22Rv1 (cell line): ENCODE results near the gene KIN.
"Not testable (repeated sequence)": the region's sequence is repeated elsewhere in the genome, so short reads cannot be mapped to it uniquely, and the experiment has no call there.

Source experiments
- H3K27ac ChIP-seq: fragments of 450-650 bp; 2 replicates; pipeline ENCODE4 v1.5.1; 2017
- ZFX ChIP-seq: fragments of 450-650 bp; IDR thresholded peaks from 2 replicates; pipeline ENCODE4 v1.6.1; 2017; ENCODE audit warnings: antibody characterized with exemption, borderline replicate concordance
- TF ChIP-seq, protein P1 (sequence below): fragments of 450-650 bp; IDR thresholded peaks from 2 replicates; pipeline ENCODE4 v1.5.1; 2017; ENCODE audit warnings: mild to moderate bottlenecking

KIN gene

DNA sequence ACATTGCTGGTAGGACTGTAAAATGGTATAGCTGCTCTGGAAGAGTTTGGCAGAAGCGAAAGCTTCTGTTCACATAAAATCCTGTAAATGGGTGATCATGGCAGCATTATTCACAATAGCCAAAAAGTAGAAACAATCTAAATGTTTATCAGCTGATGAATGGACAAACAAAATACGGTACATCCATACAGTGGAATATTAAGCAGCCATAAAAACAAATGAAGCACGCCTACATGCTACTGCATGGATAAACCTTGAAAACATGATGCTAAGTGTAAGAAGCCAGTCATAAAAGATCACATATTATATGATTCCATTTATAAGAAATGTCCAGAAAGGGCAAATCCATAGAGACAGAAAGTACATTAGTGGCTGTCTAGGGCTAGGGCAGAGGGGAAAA, 32.7 kb downstream of the KIN start:
- no peak overlapping the region for H3K27ac ChIP-seq
- TF ChIP-seq ZFX: no peak
- TF ChIP-seq, protein P1, sequence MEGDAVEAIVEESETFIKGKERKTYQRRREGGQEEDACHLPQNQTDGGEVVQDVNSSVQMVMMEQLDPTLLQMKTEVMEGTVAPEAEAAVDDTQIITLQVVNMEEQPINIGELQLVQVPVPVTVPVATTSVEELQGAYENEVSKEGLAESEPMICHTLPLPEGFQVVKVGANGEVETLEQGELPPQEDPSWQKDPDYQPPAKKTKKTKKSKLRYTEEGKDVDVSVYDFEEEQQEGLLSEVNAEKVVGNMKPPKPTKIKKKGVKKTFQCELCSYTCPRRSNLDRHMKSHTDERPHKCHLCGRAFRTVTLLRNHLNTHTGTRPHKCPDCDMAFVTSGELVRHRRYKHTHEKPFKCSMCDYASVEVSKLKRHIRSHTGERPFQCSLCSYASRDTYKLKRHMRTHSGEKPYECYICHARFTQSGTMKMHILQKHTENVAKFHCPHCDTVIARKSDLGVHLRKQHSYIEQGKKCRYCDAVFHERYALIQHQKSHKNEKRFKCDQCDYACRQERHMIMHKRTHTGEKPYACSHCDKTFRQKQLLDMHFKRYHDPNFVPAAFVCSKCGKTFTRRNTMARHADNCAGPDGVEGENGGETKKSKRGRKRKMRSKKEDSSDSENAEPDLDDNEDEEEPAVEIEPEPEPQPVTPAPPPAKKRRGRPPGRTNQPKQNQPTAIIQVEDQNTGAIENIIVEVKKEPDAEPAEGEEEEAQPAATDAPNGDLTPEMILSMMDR: no peak

DNA sequence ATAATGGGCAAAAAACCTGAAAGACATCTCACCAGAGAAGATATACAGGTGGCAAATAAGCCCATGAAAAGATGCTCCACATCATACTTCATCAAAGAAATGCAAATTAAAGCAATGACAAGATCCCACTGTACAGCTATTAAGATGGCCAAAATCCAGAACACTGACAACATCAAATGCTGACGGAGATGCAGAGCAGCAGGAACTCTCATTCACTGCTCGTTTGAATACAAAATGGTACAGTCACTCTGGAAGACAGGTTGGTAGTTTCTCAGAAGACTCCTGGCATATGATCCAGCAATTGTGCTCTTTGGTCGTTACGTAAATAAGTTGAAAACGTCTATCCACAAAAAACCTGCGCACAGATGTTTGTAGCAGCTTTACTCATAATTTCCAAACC, 35.5 kb downstream of the KIN start:
- no peak overlapping the region for H3K27ac ChIP-seq
- TF ChIP-seq ZFX: no peak
- TF ChIP-seq, protein P1: no peak

DNA sequence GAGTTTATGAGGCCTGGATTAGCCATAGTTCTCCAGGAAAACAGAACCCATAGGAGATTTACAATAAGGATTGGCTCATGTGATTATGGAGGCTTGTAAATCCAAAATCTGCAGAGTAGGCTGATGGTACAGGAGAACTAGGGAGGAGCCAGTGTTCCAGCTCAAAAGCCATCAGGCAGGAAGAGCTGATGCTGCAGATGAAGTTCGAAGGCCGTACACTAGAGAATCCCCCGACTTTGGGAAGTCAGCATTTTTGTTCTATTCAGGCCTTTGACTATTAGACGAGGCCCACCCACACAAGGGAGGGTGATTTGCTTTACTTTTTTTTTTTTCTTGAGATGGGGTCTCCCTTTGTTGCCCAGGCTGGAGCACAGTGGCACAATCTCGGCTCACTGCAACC, 37.6 kb downstream of the KIN start:
- TF ChIP-seq ZFX: no peak
- TF ChIP-seq, protein P1: no peak
- no peak overlapping the region for H3K27ac ChIP-seq

DNA sequence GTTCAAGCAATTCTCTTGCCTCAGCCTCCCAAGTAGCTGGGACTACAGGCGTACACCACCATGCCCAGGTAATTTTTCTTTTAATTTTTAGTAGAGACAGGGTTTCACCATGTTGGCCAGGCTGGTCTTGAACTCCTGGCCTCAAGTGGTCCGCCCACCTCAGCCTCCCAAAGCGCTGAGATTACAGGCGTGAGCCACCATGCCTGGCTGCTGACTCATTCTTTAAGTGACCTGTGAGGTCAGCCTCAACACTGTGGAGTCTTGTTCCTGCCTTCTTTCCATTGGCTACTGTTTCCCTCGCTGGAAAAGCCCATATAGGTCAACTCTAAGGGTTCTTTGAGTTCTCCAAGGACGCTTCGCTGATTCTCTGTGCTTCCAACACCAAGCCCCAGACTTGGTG, 39.2 kb downstream of the KIN start:
- not testable (repeated sequence) for H3K27ac ChIP-seq

DNA sequence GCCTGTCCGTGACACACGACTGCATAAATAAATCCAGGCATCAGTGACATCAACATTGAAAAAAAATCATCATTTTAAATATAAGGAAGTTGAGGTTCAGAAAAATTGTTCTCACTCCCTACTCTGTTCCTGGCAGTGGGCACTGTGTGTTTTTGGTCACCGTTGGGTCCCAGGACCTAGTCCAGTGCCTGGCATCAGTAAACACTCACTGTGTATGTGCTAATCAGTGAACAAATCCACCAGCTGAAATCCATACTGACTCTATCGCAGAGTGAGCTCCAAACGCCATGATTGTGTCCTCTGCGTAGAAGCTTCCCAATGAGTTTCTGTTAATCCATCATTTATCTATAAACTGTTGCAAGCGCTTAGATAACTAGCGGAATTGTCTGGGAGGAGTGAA, 43.5 kb downstream of the KIN start:
- TF ChIP-seq, protein P1: no peak
- no peak for TF ChIP-seq ZFX
- no peak overlapping the region for H3K27ac ChIP-seq

DNA sequence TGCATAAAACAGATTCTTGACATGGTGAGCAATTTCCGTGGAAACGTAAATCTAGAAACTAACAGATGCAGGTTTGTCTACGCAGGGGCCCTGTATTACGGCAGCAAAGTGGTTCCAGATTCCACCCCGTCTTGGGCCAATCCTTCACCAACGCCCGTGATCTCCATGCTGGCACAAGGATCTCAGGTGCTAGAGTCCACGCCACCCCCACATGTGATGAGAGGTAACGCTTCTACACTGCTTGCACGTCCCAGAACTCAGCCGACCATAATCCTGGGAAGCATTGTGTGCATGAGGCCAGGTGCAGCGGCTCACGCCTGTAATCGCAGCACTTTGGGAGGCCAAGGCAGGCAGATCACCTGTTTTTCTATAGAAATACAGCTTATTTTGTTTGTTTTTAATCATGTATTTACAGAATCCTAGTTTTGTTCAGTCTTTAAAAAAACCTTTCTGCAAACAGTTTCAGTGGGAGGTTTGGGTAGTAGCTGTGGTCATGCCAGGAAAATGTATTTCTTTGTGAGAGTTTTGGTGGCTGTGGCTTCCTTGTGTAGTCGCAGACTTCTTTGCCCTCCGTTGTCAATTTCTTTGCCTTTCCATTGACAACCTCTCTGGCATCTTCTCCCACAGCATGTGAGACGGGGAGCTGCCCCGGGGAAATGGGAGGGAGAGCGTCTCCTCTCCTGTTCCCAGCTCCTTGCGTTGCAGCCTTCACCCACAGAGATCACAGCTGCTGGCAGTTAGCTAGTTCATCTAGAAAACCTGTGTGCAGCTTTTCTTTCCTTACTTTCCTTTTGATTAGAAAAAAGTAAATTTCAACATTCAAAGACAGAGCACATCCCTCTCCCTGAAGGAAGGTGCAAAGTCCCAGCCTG, 49.0 kb downstream of the KIN start:
- TF ChIP-seq, protein P1: no peak
- no peak for TF ChIP-seq ZFX
- no peak overlapping the region for H3K27ac ChIP-seq

DNA sequence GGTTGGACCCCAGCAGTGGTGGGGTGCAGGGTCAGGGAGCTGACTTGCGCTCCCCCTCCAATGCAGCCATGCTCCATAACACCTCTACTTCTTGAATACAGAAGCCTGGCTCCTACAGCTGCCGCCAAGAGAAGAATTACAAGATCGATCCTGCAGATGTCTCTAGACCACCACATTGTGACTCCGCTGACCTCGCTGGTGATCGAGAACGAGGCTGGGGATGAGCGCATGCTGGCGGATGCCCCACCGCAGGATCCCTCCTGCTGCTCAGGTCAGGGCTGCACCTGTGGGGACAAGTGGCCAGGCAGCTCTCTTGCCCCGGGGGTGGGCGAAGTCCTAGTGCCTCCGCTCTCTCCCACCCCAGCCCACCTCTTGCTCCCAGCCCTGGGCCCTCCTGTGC, 53.0 kb downstream of the KIN start:
- TF ChIP-seq, protein P1: no peak
- no peak for TF ChIP-seq ZFX
- H3K27ac ChIP-seq: no peak overlapping the region
